ENCODE data around the gene NLRP2B.

- no peak for TF ChIP-seq CTCF (optimal IDR thresholded peaks at IDR 0.05 in 1 of 3, IDR thresholded peaks at IDR 0.05 in 1 of 3, conservative IDR thresholded peaks at IDR 0.05 in 1 of 3; ENCODE audit: extremely low read depth in 1 of 3, insufficient read depth in 2 of 3, low read length in 3 of 3)
- no peak for TF ChIP-seq EZH2 (IDR thresholded peaks at IDR 0.05; ENCODE audit: low read length)
Observed at GRCh38 chrX:57667010-57667409, 13.1 kb downstream of the NLRP2B start.
